BLaER1 (cell line): ENCODE measurements around the gene GALNT13.

Experiments
- H3K27ac ChIP-seq: shearing (Covaris generic); formaldehyde crosslinking; 2 replicates; pipeline ENCODE4 v1.8.1; 2022
- H3K27me3 ChIP-seq: shearing (Covaris generic); formaldehyde crosslinking; 2 replicates; pipeline ENCODE4 v1.8.1; 2022
- H3K36me3 ChIP-seq: shearing (Covaris generic); formaldehyde crosslinking; 2 replicates; pipeline ENCODE4 v1.8.1; 2022
- H3K4me1 ChIP-seq: shearing (Covaris generic); formaldehyde crosslinking; 2 replicates; pipeline ENCODE4 v1.8.1; 2022
- H3K4me2 ChIP-seq: shearing (Covaris generic); formaldehyde crosslinking; 2 replicates; pipeline ENCODE4 v1.8.1; 2022
- H3K4me3 ChIP-seq: shearing (Covaris generic); formaldehyde crosslinking; 2 replicates; pipeline ENCODE4 v1.8.1; 2022
- H3K9ac ChIP-seq: shearing (Covaris generic); formaldehyde crosslinking; 2 replicates; pipeline ENCODE4 v1.8.1; 2022
- H3K9me3 ChIP-seq: shearing (Covaris generic); formaldehyde crosslinking; 2 replicates; pipeline ENCODE4 v1.8.1; 2022
- H4K20me1 ChIP-seq: shearing (Covaris generic); formaldehyde crosslinking; 2 replicates; pipeline ENCODE4 v1.8.1; 2022
- Cebpa-rat ChIP-seq: shearing (Covaris generic); IDR thresholded peaks from 2 replicates; pipeline ENCODE4 v1.8.1; 2022

GALNT13 gene

DNA sequence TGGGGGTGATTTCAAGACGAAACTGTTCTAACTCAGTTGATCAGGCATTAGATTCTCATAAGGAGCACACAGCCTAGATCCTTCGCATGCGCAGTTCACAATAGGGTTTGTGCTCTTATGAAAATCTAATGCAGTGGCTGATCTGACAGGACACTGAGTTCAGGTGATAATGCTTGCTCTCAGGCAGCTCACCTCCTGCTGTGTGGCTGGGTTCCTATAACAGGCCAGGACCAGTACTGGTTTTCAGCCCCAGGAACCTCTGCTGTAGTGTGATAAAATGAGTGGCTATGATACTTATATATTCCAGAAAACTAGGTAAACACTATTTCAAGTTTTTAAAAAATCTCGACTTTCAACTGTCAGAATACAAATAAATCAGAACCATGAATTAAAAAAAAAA is 271.4 kb downstream of the GALNT13 start:
- no peaks in the 10 kb centered on the region for H3K4me1 ChIP-seq
- H3K9ac ChIP-seq: no peak overlapping the region
- H3K4me2 ChIP-seq: no peak overlapping the region
- no peak overlapping the region for H3K27ac ChIP-seq
- no peak for TF ChIP-seq Cebpa-rat
- no peak overlapping the region for H3K4me3 ChIP-seq
- H4K20me1 ChIP-seq: no peaks in the 10 kb centered on the region
- H3K36me3 ChIP-seq: no peaks in the 10 kb centered on the region
- H3K27me3 ChIP-seq: no peaks in the 10 kb centered on the region
- no peaks in the 10 kb centered on the region for H3K9me3 ChIP-seq

DNA sequence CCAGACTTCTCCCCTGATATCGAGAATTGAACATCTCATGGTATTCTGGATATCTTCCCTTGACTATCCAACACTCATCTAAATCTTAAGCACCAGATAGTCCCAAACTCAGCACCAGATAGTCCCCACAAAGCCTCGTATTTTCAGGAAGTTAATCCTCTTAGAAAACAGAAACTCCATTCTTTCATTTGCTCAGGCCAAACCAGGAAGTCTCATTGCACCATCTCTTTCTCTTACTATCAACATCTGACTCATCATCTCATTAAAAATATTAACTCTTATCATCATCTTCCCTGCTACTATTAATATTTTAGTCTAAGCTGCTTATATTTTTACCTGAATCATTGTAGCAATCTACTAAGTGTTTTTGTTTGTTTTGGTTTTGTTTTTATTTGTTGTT is 286.4 kb downstream of the GALNT13 start:
- Histone ChIP-seq H3K36me3 (no peaks in the 10 kb centered on the region), H3K9me3 (no peaks in the 10 kb centered on the region), H3K9ac (no peak overlapping the region), H3K27ac (no peak overlapping the region), H3K4me1 (no peaks in the 10 kb centered on the region), H3K27me3 (no peaks in the 10 kb centered on the region), H3K4me3 (no peak overlapping the region), H3K4me2 (no peak overlapping the region), H4K20me1 (no peaks in the 10 kb centered on the region)
- TF ChIP-seq Cebpa-rat: no peak

DNA sequence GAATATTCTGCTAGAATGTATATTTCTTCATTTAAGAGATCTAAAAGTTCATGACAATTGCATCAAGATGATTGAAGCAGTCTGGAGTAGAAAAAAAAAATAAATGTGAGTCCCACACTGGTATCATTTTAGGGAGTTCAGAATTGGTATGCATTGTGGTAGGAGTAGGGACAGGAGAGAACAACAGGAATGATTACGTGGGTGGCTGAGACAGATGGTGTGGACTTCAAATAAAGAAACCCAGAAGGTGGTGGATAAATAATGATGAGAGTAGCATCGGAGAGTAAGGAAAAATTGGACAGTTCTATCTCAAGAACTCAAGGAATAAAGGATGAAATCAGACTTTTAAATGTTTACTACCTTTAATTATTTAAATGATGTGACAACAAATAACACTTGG is 289.6 kb downstream of the GALNT13 start:
- H3K36me3 ChIP-seq: no peaks in the 10 kb centered on the region
- no peaks in the 10 kb centered on the region for H3K9me3 ChIP-seq
- H4K20me1 ChIP-seq: no peaks in the 10 kb centered on the region
- TF ChIP-seq Cebpa-rat: no peak
- no peak overlapping the region for H3K4me2 ChIP-seq
- no peaks in the 10 kb centered on the region for H3K27me3 ChIP-seq
- no peak overlapping the region for H3K27ac ChIP-seq
- no peak overlapping the region for H3K9ac ChIP-seq
- H3K4me1 ChIP-seq: no peaks in the 10 kb centered on the region
- no peak overlapping the region for H3K4me3 ChIP-seq

- Histone ChIP-seq H3K27me3 (no peaks in the 10 kb centered on the region), H3K4me3 (no peak overlapping the region), H3K9ac (no peak overlapping the region), H3K4me2 (no peak overlapping the region), H3K27ac (no peak overlapping the region), H3K4me1 (no peaks in the 10 kb centered on the region), H3K9me3 (no peaks in the 10 kb centered on the region), H4K20me1 (no peaks in the 10 kb centered on the region), H3K36me3 (no peaks in the 10 kb centered on the region)
- no peak for TF ChIP-seq Cebpa-rat
Measured at GRCh38 chr2:154170400-154170799, 298.7 kb downstream of the GALNT13 start.

GRCh38 chr2:154173164-154173563 is 301.4 kb downstream of the GALNT13 start:
- Histone ChIP-seq H3K27me3 (no peaks in the 10 kb centered on the region), H3K4me1 (no peaks in the 10 kb centered on the region), H3K4me3 (no peak overlapping the region), H4K20me1 (no peaks in the 10 kb centered on the region), H3K27ac (no peak overlapping the region), H3K9me3 (no peaks in the 10 kb centered on the region), H3K4me2 (no peak overlapping the region), H3K36me3 (no peaks in the 10 kb centered on the region), H3K9ac (no peak overlapping the region)
- no peak for TF ChIP-seq Cebpa-rat

DNA sequence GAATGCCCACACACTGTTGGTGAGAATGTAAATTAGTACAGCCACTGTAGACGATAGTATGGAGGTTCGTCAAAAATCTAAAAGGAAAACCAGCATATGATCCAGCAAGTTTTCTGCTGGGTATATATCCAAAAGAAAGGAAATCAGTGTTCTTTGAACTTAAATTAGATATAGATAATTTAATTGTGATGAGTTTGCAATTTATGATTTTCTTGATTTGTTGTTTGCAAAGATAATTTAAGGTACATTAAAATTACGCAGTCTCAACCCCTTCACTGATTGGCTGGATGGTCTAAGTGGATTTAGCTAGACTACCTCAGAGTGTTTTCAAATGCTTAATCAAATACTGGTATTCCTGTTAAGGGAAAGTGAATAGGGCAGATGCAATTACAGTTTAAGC is 302.2 kb downstream of the GALNT13 start:
- no peaks in the 10 kb centered on the region for H3K27me3 ChIP-seq
- H4K20me1 ChIP-seq: no peaks in the 10 kb centered on the region
- H3K36me3 ChIP-seq: no peaks in the 10 kb centered on the region
- H3K27ac ChIP-seq: no peak overlapping the region
- no peak overlapping the region for H3K4me2 ChIP-seq
- no peak overlapping the region for H3K4me3 ChIP-seq
- TF ChIP-seq Cebpa-rat: no peak
- H3K4me1 ChIP-seq: no peaks in the 10 kb centered on the region
- H3K9me3 ChIP-seq: no peaks in the 10 kb centered on the region
- no peak overlapping the region for H3K9ac ChIP-seq

- Histone ChIP-seq H3K27me3 (no peaks in the 10 kb centered on the region), H3K9ac (no peak overlapping the region), H3K9me3 (no peaks in the 10 kb centered on the region; the same call in 1 of the 2 replicates), H3K4me2 (no peak overlapping the region), H3K27ac (no peak overlapping the region), H3K4me3 (no peak overlapping the region), H4K20me1 (no peaks in the 10 kb centered on the region), H3K4me1 (no peaks in the 10 kb centered on the region), H3K36me3 (no peaks in the 10 kb centered on the region)
- no peak for TF ChIP-seq Cebpa-rat
Measured at GRCh38 chr2:154182008-154182407, 310.3 kb downstream of the GALNT13 start.

- no peaks in the 10 kb centered on the region for H3K36me3 ChIP-seq
- no peaks in the 10 kb centered on the region for H3K4me1 ChIP-seq
- no peaks in the 10 kb centered on the region for H4K20me1 ChIP-seq
- TF ChIP-seq Cebpa-rat: no peak
- no peak overlapping the region for H3K4me2 ChIP-seq
- no peak overlapping the region for H3K4me3 ChIP-seq
- H3K9ac ChIP-seq: no peak overlapping the region
- H3K9me3 ChIP-seq: no peaks in the 10 kb centered on the region; the same call in 1 of the 2 replicates
- H3K27me3 ChIP-seq: no peaks in the 10 kb centered on the region
- no peak overlapping the region for H3K27ac ChIP-seq
Measured at GRCh38 chr2:154187948-154188347, 316.2 kb downstream of the GALNT13 start.

DNA sequence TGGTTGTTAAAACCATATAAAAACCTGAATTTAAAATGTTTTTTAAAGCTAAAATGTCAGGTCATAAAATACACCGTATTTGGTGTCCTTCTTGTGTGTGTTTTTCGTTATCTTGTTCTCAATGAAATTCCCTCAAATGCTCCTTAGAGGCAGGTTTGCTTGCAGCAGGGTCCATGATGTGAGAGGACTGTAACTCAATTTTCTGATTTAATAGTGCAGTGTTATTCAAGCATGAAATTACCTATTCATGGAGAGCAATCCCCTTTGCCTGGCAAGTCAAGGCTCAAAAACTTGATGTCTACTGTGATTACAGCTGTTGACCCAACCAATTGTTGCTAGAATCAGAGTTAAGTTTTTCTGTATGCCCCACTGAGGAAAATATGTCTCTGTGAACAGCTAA is 318.2 kb downstream of the GALNT13 start:
- Histone ChIP-seq H3K4me1 (no peaks in the 10 kb centered on the region), H3K9ac (no peak overlapping the region), H4K20me1 (no peaks in the 10 kb centered on the region), H3K27ac (no peak overlapping the region), H3K4me2 (no peak overlapping the region), H3K9me3 (no peaks in the 10 kb centered on the region; the same call in 1 of the 2 replicates), H3K36me3 (no peaks in the 10 kb centered on the region), H3K4me3 (no peak overlapping the region), H3K27me3 (no peaks in the 10 kb centered on the region)
- TF ChIP-seq Cebpa-rat: no peak

DNA sequence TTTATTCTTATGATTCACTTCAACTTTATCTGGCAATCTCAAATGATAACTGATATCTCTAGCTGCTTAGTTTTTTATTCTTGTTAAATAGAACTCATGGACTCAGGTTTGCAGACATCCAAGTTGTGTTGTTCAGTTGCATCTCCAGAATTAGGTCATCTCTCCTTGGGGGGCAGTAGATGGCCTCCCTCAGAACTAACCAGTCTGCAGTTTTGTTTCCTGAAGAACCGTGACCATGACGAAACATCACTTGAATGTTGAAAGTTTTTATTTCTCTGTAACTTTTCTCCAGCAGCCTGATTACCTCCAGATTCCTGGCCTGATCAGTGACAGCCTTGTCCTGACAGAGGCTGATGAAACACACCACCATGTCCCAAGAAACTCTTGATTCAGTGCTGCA is 321.5 kb downstream of the GALNT13 start:
- no peaks in the 10 kb centered on the region for H3K27me3 ChIP-seq
- no peaks in the 10 kb centered on the region for H3K36me3 ChIP-seq
- H3K4me3 ChIP-seq: no peak overlapping the region
- no peaks in the 10 kb centered on the region for H3K9me3 ChIP-seq
- no peaks in the 10 kb centered on the region for H4K20me1 ChIP-seq
- H3K4me1 ChIP-seq: no peaks in the 10 kb centered on the region
- no peak for TF ChIP-seq Cebpa-rat
- no peak overlapping the region for H3K27ac ChIP-seq
- no peak overlapping the region for H3K4me2 ChIP-seq
- no peak overlapping the region for H3K9ac ChIP-seq

- Histone ChIP-seq H3K4me3 (no peak overlapping the region), H3K27ac (no peak overlapping the region), H3K27me3 (no peaks in the 10 kb centered on the region), H3K36me3 (no peaks in the 10 kb centered on the region), H3K4me1 (no peaks in the 10 kb centered on the region), H4K20me1 (no peaks in the 10 kb centered on the region), H3K9ac (no peak overlapping the region), H3K9me3 (no peaks in the 10 kb centered on the region), H3K4me2 (no peak overlapping the region)
- TF ChIP-seq Cebpa-rat: no peak
Measured at GRCh38 chr2:154194909-154195643, 323.4 kb downstream of the GALNT13 start.
